Left lung (tissue), 10 donors: ENCODE data around the gene CLP1. TPM values are rescaled to one million over a fixed set of nuclear protein-coding genes. Genes with fewer than 3 reads are reported as not detected.

ENCODE experiments used
- ATAC-seq: fragments of 200-7000 bp; cut with Tn5 transposase; one replicate; pipeline ENCODE4 v1.9.1; 2020; ENCODE audit warnings: moderate library complexity
- DNase-seq, 4 donors: peaks; one replicate each; pipeline ENCODE4 v3.0.0-alpha.2; 2013 to 2020
- H3K27ac ChIP-seq, 2 donors: fragments of 200-600 bp; sonication (generic) in 1 of 2; one replicate each; pipeline versions ENCODE4 v1.5.0 to v1.8.0; 2020 to 2021
- H3K27me3 ChIP-seq, 2 donors: fragments of 200-600 bp; sonication (generic) in 1 of 2; one replicate each; pipeline versions ENCODE4 v1.5.0 to v1.8.0; 2020 to 2021
- H3K36me3 ChIP-seq, 2 donors: fragments of 200-600 bp; sonication (generic) in 1 of 2; one replicate each; pipeline versions ENCODE4 v1.5.0 to v1.8.0; 2020 to 2021
- H3K4me1 ChIP-seq, 2 donors: fragments of 200-600 bp; one replicate each; pipeline ENCODE4 v1.8.0; 2021
- H3K4me3 ChIP-seq, 2 donors: fragments of 200-600 bp; sonication (generic) in 1 of 2; one replicate each; pipeline versions ENCODE4 v1.5.0 to v1.8.0; 2020 to 2021; ENCODE audit warnings: mild to moderate bottlenecking in 1 of 2
- H3K9me3 ChIP-seq, 2 donors: fragments of 200-600 bp; sonication (generic) in 1 of 2; one replicate each; pipeline versions ENCODE4 v1.5.0 to v1.8.0; 2020 to 2021
- intact Hi-C, 2 donors: fragments of 100-400 bp; cut with DNase I; formaldehyde crosslinking; loops; one replicate each; pipeline versions ENCODE4 v1.11.2 to v1.14.2; 2022
- polyA plus RNA-seq, 6 donors: library from polyadenylated mRNA; unstranded; fragments of 120-200 nt; gene quantifications; one replicate each; pipeline ENCODE4 v1.2.1, GENCODE V29; 2013; ENCODE audit not compliant: insufficient read length in 6 of 6
- total RNA-seq, 2 donors: library from RNA; stranded (reverse); fragmentation: NEBNext Ultra II Directional; extraction: Animal tissue kit (Norgen Biotek cat#: 25700); gene quantifications; one replicate each; pipeline ENCODE4 v1.2.1, GENCODE V29; 2021
- TF ChIP-seq, protein P1 (sequence below), 2 donors: fragments of 200-600 bp; sonication (generic) in 1 of 2; IDR thresholded peaks; one replicate each; pipeline versions ENCODE4 v1.5.0 to v1.8.0; 2021; ENCODE audit warnings: antibody characterized with exemption in 2 of 2
- donor health status: DM: no; HTN: yes; CAD: no.
- donor health status: DM: no; HTN: no; CAD: no.

CLP1 gene
- total and polyA plus RNA-seq, 8 donors, result 10.1 to 14.3 (median 13.1) TPM

DNA sequence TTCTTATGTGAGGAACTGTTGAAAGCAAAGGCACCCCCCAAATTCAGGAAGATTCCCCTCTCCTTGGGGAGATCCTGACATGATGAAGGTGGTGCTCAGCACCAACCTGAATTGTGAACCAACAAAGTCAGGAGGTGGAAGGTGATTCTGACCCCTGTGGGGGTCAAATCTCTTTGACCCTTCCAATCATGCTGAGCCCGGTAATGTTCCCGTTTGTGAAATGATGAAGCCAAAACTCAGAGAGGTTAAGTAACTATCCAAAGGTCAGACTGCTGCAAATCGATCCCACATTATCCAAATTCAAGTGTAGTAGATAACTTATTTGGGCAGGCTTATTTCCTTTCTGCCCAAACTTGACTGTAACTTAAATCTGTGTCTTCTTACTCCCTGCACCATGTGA lies 41.0 kb upstream of the CLP1 start:
- intact Hi-C loops, result no loop called here
- peaks cover 0 to 43% of the 10 kb centered on the region in 2 donors for H3K36me3 ChIP-seq
- peaks cover 0 to 16% of the 10 kb centered on the region in 2 donors for H3K9me3 ChIP-seq
- DNase-seq (no peak), ATAC-seq (no peak)
- no peak overlapping the region for H3K27ac ChIP-seq
- no peak overlapping the region for H3K4me3 ChIP-seq
- no peaks in the 10 kb centered on the region for H3K27me3 ChIP-seq
- no peaks in the 10 kb centered on the region for H3K4me1 ChIP-seq
- TF ChIP-seq, protein P1, sequence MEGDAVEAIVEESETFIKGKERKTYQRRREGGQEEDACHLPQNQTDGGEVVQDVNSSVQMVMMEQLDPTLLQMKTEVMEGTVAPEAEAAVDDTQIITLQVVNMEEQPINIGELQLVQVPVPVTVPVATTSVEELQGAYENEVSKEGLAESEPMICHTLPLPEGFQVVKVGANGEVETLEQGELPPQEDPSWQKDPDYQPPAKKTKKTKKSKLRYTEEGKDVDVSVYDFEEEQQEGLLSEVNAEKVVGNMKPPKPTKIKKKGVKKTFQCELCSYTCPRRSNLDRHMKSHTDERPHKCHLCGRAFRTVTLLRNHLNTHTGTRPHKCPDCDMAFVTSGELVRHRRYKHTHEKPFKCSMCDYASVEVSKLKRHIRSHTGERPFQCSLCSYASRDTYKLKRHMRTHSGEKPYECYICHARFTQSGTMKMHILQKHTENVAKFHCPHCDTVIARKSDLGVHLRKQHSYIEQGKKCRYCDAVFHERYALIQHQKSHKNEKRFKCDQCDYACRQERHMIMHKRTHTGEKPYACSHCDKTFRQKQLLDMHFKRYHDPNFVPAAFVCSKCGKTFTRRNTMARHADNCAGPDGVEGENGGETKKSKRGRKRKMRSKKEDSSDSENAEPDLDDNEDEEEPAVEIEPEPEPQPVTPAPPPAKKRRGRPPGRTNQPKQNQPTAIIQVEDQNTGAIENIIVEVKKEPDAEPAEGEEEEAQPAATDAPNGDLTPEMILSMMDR (IDR thresholded peaks at IDR 0.05), result no peak

DNA sequence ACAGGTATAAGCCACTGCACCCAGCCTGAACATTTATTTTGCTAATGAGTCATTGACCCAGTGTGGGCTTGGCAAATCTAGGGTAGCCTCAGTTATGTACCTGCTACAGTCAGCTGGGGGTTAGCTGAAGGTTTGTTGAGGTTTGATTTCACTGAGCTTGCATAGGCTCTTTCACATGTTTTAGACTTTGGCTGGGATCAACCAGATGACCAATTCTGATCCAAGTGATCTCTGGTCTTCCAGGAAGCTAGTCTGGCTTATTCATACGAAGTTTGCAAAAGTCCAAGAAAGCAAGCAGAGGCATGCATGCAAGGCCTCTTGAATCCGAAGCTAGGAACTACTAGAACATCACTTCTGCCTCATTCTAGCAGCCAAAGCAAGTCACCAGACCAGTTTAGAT lies 39.1 kb upstream of the CLP1 start:
- Histone ChIP-seq H3K4me1 (no peaks in the 10 kb centered on the region), H3K27ac (no peak overlapping the region), H3K9me3 (peaks cover 0 to 16% of the 10 kb centered on the region in 2 donors), H3K4me3 (no peak overlapping the region), H3K27me3 (no peaks in the 10 kb centered on the region), H3K36me3 (peaks cover 0 to 25% of the 10 kb centered on the region in 2 donors)
- ATAC-seq (no peak), DNase-seq (no peak)
- intact Hi-C loops, result no loop called here
- TF ChIP-seq, protein P1 (IDR thresholded peaks at IDR 0.05), result no peak

DNA sequence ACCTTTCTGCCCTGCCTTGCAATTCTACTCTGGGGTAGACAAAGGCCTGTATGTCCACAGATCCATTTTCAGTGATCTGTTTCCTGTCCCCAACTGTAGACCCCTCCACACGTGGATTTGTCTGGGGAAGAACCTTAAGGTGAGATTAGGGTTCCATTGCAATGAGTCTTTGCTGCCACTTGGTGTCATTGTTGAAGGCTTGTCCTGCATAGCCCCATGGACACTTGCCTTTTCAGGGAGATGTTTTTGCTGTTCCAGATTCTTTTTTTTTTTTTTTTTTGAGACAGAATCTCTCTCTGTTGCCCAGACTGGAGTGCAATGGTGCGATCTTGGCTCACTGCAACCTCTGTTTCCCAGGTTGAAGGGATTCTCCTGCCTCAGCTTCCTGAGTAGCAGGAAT lies 38.2 kb upstream of the CLP1 start:
- no peak for DNase-seq
- H3K27me3 ChIP-seq, result no peaks in the 10 kb centered on the region
- ATAC-seq, result no peak
- H3K4me3 ChIP-seq, result no peak overlapping the region
- H3K36me3 ChIP-seq, result peaks cover 0 to 16% of the 10 kb centered on the region in 2 donors
- peaks cover 0 to 16% of the 10 kb centered on the region in 2 donors for H3K9me3 ChIP-seq
- TF ChIP-seq, protein P1 (IDR thresholded peaks at IDR 0.05), result no peak
- intact Hi-C loops, result no loop called here
- no peaks in the 10 kb centered on the region for H3K4me1 ChIP-seq
- H3K27ac ChIP-seq, result no peak overlapping the region

DNA sequence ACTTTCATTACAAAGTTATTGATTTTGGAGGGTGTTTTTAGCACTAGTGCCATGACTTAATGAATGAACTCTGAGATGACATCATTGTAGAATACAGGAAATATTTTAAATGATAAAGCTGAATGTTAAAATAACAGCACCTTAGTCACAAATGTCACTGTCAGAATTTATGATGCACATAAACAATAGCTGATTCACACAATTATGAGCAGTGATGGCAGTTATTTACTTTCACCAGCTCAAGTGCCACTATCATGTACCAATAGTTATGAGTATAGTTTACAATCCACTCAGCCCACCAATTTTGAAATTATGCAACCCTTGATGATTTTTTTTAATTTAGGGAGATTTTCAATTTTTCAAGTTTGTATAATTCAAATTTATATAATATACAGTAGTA lies 37.1 kb upstream of the CLP1 start:
- no peak for ATAC-seq
- no peak for DNase-seq
- intact Hi-C loops, result no loop called here
- no peaks in the 10 kb centered on the region for H3K27me3 ChIP-seq
- no peak overlapping the region for H3K4me3 ChIP-seq
- no peaks in the 10 kb centered on the region for H3K4me1 ChIP-seq
- peaks cover 0 to 16% of the 10 kb centered on the region in 2 donors for H3K9me3 ChIP-seq
- no peak overlapping the region for H3K27ac ChIP-seq
- TF ChIP-seq, protein P1 (IDR thresholded peaks at IDR 0.05), result no peak
- H3K36me3 ChIP-seq, result peaks cover 0 to 5% of the 10 kb centered on the region in 2 donors

DNA sequence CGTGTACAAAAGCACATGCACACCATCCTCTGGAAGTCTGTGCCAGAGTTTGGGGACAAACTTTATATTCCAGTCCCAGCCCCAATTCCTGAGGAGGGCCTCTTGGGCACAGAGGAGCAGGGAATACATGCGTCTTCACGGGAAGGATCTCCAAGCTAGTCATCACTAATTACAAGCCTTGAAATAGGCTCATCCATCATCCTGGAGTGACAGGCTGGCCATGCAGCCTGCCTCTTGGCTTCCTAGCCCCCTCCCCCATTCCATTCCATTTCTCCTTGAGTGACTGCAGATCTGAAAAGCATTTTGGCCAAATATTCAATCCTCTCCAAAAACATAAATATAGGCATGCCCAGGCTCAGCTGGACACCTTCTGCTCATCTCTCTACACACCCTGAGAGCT lies 35.3 kb upstream of the CLP1 start:
- no peak for ATAC-seq
- Histone ChIP-seq H3K9me3 (peaks cover 0 to 16% of the 10 kb centered on the region in 2 donors), H3K27me3 (no peaks in the 10 kb centered on the region), H3K4me1 (no peaks in the 10 kb centered on the region), H3K36me3 (no peaks in the 10 kb centered on the region), H3K4me3 (no peak overlapping the region), H3K27ac (no peak overlapping the region)
- intact Hi-C loops, result no loop called here
- no peak for DNase-seq
- TF ChIP-seq, protein P1 (IDR thresholded peaks at IDR 0.05), result no peak
